AG04450 (cell line): ENCODE measurements around the gene ASCL2. TPM values are rescaled to one million over a fixed set of nuclear protein-coding genes. Genes with fewer than 3 reads are reported as not detected.
A peak's percentile ranks its signal among the peaks of the same experiment; 100 is the strongest.

Experiments used
- CTCF ChIA-PET: fragments of 300-600, 350-600 bp; formaldehyde crosslinking; extraction: SDS; loops from one replicate; lab custom pipeline; 2022; ENCODE audit warnings: antibody characterized with exemption, inconsistent platforms; lab: Charles Lee
- POLR2A ChIA-PET: fragments of 350-600 bp; formaldehyde crosslinking; extraction: SDS; loops from one replicate; lab custom pipeline; 2021; ENCODE audit warnings: antibody characterized with exemption, inconsistent platforms; lab: Yijun Ruan, JAX
- DNase-seq: peaks from one replicate; pipeline ENCODE4 v3.0.0-alpha.2; 2011; ENCODE audit warnings: low read depth, low spot score
- H3K27ac ChIP-seq: one replicate; pipeline ENCODE4 v1.5.1; 2012; ENCODE audit warnings: low read depth, low read length, control low read depth
- H3K27me3 ChIP-seq: one replicate; pipeline ENCODE4 v1.6.0; 2012; ENCODE audit warnings: low read length; ENCODE audit not compliant: control insufficient read depth, insufficient read depth
- H3K4me3 ChIP-seq: 2 replicates; pipeline ENCODE4 v1.5.1; 2011; ENCODE audit warnings: mild to moderate bottlenecking, low read depth, low read length, control low read depth
- H3K9me3 ChIP-seq: 2 replicates; pipeline ENCODE4 v1.5.1; 2012; ENCODE audit warnings: low read length; ENCODE audit not compliant: control insufficient read depth, insufficient read depth
- CTCF ChIP-seq: IDR thresholded peaks from 2 replicates; pipeline ENCODE4 v1.5.1; 2011; ENCODE audit warnings: low read depth, low read length, control low read depth, inconsistent platforms
- polyA minus RNA-seq: library from RNA; depleted of rRNA, polyadenylated mRNA; stranded (reverse); fragments of >200 nt; gene quantifications from 2 replicates; pipeline ENCODE4 v1.2.3, GENCODE V29; 2011; rRNA and poly(A)+ RNA removed
- polyA plus RNA-seq: library from polyadenylated mRNA; depleted of rRNA; stranded (reverse); fragments of >200 nt; gene quantifications from 2 replicates; pipeline ENCODE4 v1.2.3, GENCODE V29; 2011; rRNA removed

ASCL2 gene
- not detected in 2 replicates for polyA plus RNA-seq
- not detected in 2 replicates for polyA minus RNA-seq

- no peaks in the 10 kb centered on the region; the same call in 1 of the 2 replicates for H3K9me3 ChIP-seq
- ChIA-PET CTCF (no interaction called here), POLR2A (no interaction called here)
- H3K4me3 ChIP-seq = peak within 1 kb of the TSS; percentile 37
- DNase-seq = no peak
- TF ChIP-seq CTCF = no peak
- no peak within 1 kb of the TSS for H3K27ac ChIP-seq
- H3K27me3 ChIP-seq = peaks cover 40% of the 10 kb centered on the region
These were observed at the start of gene ASCL2 for GRCh38 chr11:2270322-2271076. TSS of gene ASCL2 (minus strand) at chr11:2270588. CDS start at chr11:2270332, 256 bp downstream.

- Histone ChIP-seq H3K27ac (no peak overlapping the region), H3K27me3 (peaks cover 7% of the 10 kb centered on the region), H3K4me3 (no peak overlapping the region), H3K9me3 (peaks cover 7% of the 10 kb centered on the region)
- ChIA-PET CTCF (no interaction called here), POLR2A (interaction anchor here (1.1 kb wide), 1 partner anchor 13 kb away, joined by 3 read pairs; no protein-coding TSS in a partner anchor)
- no peak for DNase-seq
- no peak for TF ChIP-seq CTCF
These were observed 49.5 kb upstream of the ASCL2 start for GRCh38 chr11:2319791-2320472.

GRCh38 chr11:2318707-2319106, 48.3 kb upstream of the ASCL2 start:
- TF ChIP-seq CTCF = no peak
- peaks cover 7% of the 10 kb centered on the region for H3K9me3 ChIP-seq
- no peak overlapping the region for H3K27ac ChIP-seq
- CTCF ChIA-PET = no interaction called here
- POLR2A ChIA-PET = no interaction called here
- peaks cover 7% of the 10 kb centered on the region for H3K27me3 ChIP-seq
- no peak for DNase-seq
- H3K4me3 ChIP-seq = no peak overlapping the region

GRCh38 chr11:2318123-2318522, 47.7 kb upstream of the ASCL2 start:
- peaks cover 7% of the 10 kb centered on the region for H3K27me3 ChIP-seq
- no peak for TF ChIP-seq CTCF
- DNase-seq = no peak
- no peak overlapping the region for H3K27ac ChIP-seq
- CTCF ChIA-PET = interaction anchor here (0.8 kb wide), 1 partner anchor 102 kb away, joined by 4 read pairs; no protein-coding TSS in a partner anchor
- POLR2A ChIA-PET = no interaction called here
- H3K4me3 ChIP-seq = no peak overlapping the region
- peaks cover 7% of the 10 kb centered on the region for H3K9me3 ChIP-seq
